SK-N-SH (cell line): ENCODE measurements around the gene ENOX1.

Experiments
- CTCF ChIP-seq: fragments of 200-600 bp; sonication (generic); IDR thresholded peaks from 2 replicates; pipeline ENCODE4 v1.6.1; 2017; ENCODE audit warnings: antibody characterized with exemption, mild to moderate bottlenecking, moderate library complexity
- ELF1 ChIP-seq: IDR thresholded peaks from 2 replicates; pipeline ENCODE4 v1.4.0; 2012
- EP300 ChIP-seq, 2 experiments: IDR thresholded peaks; 2 replicates each; pipeline versions ENCODE4 v1.4.0 to v1.6.1; 2012; ENCODE audit warnings: borderline replicate concordance in 1 of 2, low read depth in 1 of 2, low read length in 1 of 2
- FOSL2 ChIP-seq: IDR thresholded peaks from 2 replicates; pipeline ENCODE4 v1.4.0; 2012; ENCODE audit warnings: low read depth, mild to moderate bottlenecking, moderate library complexity, borderline replicate concordance
- JUND ChIP-seq: IDR thresholded peaks from 2 replicates; pipeline ENCODE4 v1.4.0; 2012
- MAX ChIP-seq: IDR thresholded peaks from 2 replicates; pipeline ENCODE4 v1.4.0; 2012; ENCODE audit warnings: low read depth
- NRF1 ChIP-seq: IDR thresholded peaks from 2 replicates; pipeline ENCODE4 v1.6.1; 2012; ENCODE audit warnings: low read depth, mild to moderate bottlenecking, low read length
- POLR2AphosphoS5 ChIP-seq: IDR thresholded peaks from 2 replicates; pipeline ENCODE4 v1.6.1; 2012; ENCODE audit warnings: low read depth, low read length
- RAD21 ChIP-seq: IDR thresholded peaks from 2 replicates; pipeline ENCODE4 v1.6.1; 2012; ENCODE audit warnings: mild to moderate bottlenecking, low read length
- REST ChIP-seq: IDR thresholded peaks from 2 replicates; pipeline ENCODE4 v1.6.1; 2012; ENCODE audit warnings: mild to moderate bottlenecking, low read depth, low read length, moderate library complexity
- TAF1 ChIP-seq: IDR thresholded peaks from 2 replicates; pipeline ENCODE4 v1.6.1; 2012; ENCODE audit warnings: low read depth, mild to moderate bottlenecking, low read length, moderate library complexity, borderline replicate concordance
- YY1 ChIP-seq: IDR thresholded peaks from 2 replicates; pipeline ENCODE4 v1.4.0; 2012; ENCODE audit warnings: low read depth, mild to moderate bottlenecking
- TF ChIP-seq, protein P1 (sequence below): IDR thresholded peaks from 2 replicates; pipeline ENCODE4 v1.4.0; 2012; ENCODE audit warnings: low read depth, borderline replicate concordance
- TF ChIP-seq, protein P2 (sequence below): IDR thresholded peaks from 2 replicates; pipeline ENCODE4 v1.4.0; 2012; ENCODE audit warnings: low read depth, borderline replicate concordance

- no peak for TF ChIP-seq MAX
- no peak for TF ChIP-seq REST
- no peak for TF ChIP-seq JUND
- TF ChIP-seq ELF1 = no peak
- TF ChIP-seq CTCF = no peak
- TF ChIP-seq NRF1 = no peak
- no peak for TF ChIP-seq EP300 (IDR thresholded peaks at IDR 0.05; ENCODE audit: borderline replicate concordance in 1 of 2, low read depth in 1 of 2, low read length in 1 of 2)
- no peak for TF ChIP-seq RAD21
- TF ChIP-seq, protein P1, sequence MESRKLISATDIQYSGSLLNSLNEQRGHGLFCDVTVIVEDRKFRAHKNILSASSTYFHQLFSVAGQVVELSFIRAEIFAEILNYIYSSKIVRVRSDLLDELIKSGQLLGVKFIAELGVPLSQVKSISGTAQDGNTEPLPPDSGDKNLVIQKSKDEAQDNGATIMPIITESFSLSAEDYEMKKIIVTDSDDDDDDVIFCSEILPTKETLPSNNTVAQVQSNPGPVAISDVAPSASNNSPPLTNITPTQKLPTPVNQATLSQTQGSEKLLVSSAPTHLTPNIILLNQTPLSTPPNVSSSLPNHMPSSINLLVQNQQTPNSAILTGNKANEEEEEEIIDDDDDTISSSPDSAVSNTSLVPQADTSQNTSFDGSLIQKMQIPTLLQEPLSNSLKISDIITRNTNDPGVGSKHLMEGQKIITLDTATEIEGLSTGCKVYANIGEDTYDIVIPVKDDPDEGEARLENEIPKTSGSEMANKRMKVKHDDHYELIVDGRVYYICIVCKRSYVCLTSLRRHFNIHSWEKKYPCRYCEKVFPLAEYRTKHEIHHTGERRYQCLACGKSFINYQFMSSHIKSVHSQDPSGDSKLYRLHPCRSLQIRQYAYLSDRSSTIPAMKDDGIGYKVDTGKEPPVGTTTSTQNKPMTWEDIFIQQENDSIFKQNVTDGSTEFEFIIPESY = no peak
- TF ChIP-seq YY1 = no peak
- no peak for TF ChIP-seq POLR2AphosphoS5
- no peak for TF ChIP-seq TAF1
- TF ChIP-seq, protein P2, sequence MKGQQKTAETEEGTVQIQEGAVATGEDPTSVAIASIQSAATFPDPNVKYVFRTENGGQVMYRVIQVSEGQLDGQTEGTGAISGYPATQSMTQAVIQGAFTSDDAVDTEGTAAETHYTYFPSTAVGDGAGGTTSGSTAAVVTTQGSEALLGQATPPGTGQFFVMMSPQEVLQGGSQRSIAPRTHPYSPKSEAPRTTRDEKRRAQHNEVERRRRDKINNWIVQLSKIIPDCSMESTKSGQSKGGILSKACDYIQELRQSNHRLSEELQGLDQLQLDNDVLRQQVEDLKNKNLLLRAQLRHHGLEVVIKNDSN = no peak
- no peak for TF ChIP-seq FOSL2
Measured at GRCh38 chr13:43354153-43354945, 432.4 kb downstream of the ENOX1 start.
